Sigmoid colon (tissue), 7 donors: ENCODE results near the gene LZTS3. TPM values are rescaled to one million over a fixed set of nuclear protein-coding genes. Genes with fewer than 3 reads are reported as not detected.

ENCODE experiments used
- DNase-seq: peaks from one replicate; pipeline ENCODE4 v3.0.0-alpha.2; 2019
- H3K27ac ChIP-seq, 4 donors: fragments of 200-600 bp; sonication (generic); one replicate each; pipeline ENCODE4 v1.5.1; 2016 to 2019; ENCODE audit warnings: mild to moderate bottlenecking in 1 of 4
- H3K27me3 ChIP-seq, 3 donors: fragments of 200-600 bp; sonication (generic); one replicate each; pipeline ENCODE4 v1.5.1; 2019; ENCODE audit warnings: mild to moderate bottlenecking in 1 of 3
- H3K36me3 ChIP-seq, 4 donors: fragments of 200-600 bp; sonication (generic); one replicate each; pipeline ENCODE4 v1.5.1; 2016 to 2019
- H3K4me1 ChIP-seq, 4 donors: fragments of 200-600 bp; sonication (generic); one replicate each; pipeline ENCODE4 v1.5.1; 2017 to 2019
- H3K4me3 ChIP-seq, 4 donors: fragments of 200-600 bp; sonication (generic); one replicate each; pipeline ENCODE4 v1.5.1; 2017 to 2019; ENCODE audit warnings: mild to moderate bottlenecking in 2 of 4, moderate library complexity in 1 of 4
- H3K9me3 ChIP-seq, 4 donors: fragments of 200-600 bp in 3 of 4; sonication (generic) in 3 of 4; one replicate each; pipeline versions ENCODE4 v1.5.1 to v1.6.1; 2013 to 2019
- EP300 ChIP-seq, 4 donors: sonication (generic); formaldehyde crosslinking; IDR thresholded peaks; one replicate each; pipeline ENCODE4 v1.6.1; 2017; ENCODE audit warnings: antibody characterized with exemption in 4 of 4
- POLR2A ChIP-seq, 2 donors: fragments of 450-650 bp; IDR thresholded peaks; one replicate each; pipeline ENCODE4 v1.6.1; 2016; ENCODE audit warnings: antibody characterized with exemption in 2 of 2, mild to moderate bottlenecking in 2 of 2, moderate library complexity in 2 of 2
- POLR2AphosphoS5 ChIP-seq, 4 donors: sonication (generic); formaldehyde crosslinking; IDR thresholded peaks; one replicate each; pipeline ENCODE4 v1.6.1; 2017; ENCODE audit warnings: antibody characterized with exemption in 4 of 4
- WGBS, 2 donors: extraction: QIAGEN DNeasy Blood & Tissue Kit; methylation state at CpG; one replicate each; pipeline ENCODE4 v1.1.7; 2013; 5-methylcytosine and 5-hydroxymethylcytosine counted together
- intact Hi-C: fragments of 100-400 bp; cut with DNase I; formaldehyde crosslinking; loops from one replicate; pipeline ENCODE4 v1.15.1; 2023
- polyA plus RNA-seq, 3 donors: library from polyadenylated mRNA; stranded (reverse); fragments of 200-250 nt; gene quantifications; one replicate each; pipeline ENCODE4 v1.2.3, GENCODE V29; 2013
- total RNA-seq, 4 donors: library from RNA; depleted of rRNA; stranded (reverse); fragments of >200 nt; gene quantifications; one replicate each; pipeline ENCODE4 v1.1.0, GENCODE V29; 2016
- TF ChIP-seq, protein P1 (sequence below), 4 experiments: fragments of 450-650 bp in 3 of 4; fragments of 200-600 bp in 1 of 4; IDR thresholded peaks; one replicate each; pipeline ENCODE4 v1.5.1; 2016 to 2019; ENCODE audit warnings: antibody characterized with exemption in 4 of 4, mild to moderate bottlenecking in 3 of 4, moderate library complexity in 2 of 4
- donor health status: healthy with polysubstance abuse.
- donor health status: Bipolar disorder and iron deficiency.
- donor health status: healthy.

LZTS3 gene
- total and polyA plus RNA-seq, 7 donors, result 2.4 to 10.5 (median 8.3) TPM

DNA sequence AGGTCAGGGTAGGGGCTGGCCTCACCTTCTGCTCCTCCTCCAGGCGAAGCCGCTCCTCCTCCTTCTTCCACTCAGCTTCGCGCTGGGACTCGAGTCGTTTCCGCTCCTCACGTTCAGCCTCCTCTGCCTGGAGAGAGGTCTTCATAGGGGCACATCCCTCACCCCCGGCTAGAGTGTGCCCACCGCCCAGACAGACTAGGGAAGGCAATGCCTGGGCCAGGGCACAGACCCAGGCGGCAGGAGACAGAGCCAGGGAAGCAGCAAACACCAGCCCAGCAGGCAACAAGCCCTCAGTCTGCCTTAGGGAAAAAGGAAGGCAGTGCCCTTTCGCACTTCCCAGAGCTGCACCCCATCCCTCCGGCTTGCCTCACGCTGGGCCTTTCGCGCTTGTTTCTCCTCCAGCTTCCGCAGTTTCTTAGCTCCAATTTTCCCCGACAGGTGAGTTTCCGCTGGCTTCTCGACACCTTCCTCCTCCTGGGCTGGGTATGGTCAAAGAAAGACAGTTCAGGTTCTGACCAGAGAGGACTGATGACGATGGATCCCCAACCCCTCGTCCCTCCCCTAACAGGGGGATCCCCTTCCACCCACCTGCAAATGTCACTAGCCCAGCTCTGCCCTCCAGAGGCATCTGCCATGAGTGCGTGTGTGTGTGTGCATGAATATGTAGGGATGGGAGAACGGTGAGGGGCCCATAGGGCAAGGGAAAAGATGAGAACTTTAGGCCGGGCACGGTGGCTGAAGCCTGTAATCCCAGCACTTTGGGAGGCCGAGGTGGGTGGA, 26.8 kb upstream of the LZTS3 start:
- intact Hi-C loops, result loop anchor here (5.0 kb wide), 1 partner anchor 43 kb away; the partner anchor contains the start of genes FASTKD5 and UBOX5
- Histone ChIP-seq H3K36me3 (peaks cover 11 to 77% (median 19%) of the 10 kb centered on the region in 4 donors), H3K4me3 (no peak overlapping the region), H3K27ac (no peak overlapping the region), H3K9me3 (no peaks in the 10 kb centered on the region), H3K27me3 (no peaks in the 10 kb centered on the region), H3K4me1 (peaks cover 0 to 19% (median 11%) of the 10 kb centered on the region in 4 donors)
- DNase-seq, result no peak
- TF ChIP-seq POLR2AphosphoS5 (IDR thresholded peaks at IDR 0.05) (no peak), POLR2A (IDR thresholded peaks at IDR 0.05) (no peak), EP300 (IDR thresholded peaks at IDR 0.05) (no peak)
- TF ChIP-seq, protein P1, sequence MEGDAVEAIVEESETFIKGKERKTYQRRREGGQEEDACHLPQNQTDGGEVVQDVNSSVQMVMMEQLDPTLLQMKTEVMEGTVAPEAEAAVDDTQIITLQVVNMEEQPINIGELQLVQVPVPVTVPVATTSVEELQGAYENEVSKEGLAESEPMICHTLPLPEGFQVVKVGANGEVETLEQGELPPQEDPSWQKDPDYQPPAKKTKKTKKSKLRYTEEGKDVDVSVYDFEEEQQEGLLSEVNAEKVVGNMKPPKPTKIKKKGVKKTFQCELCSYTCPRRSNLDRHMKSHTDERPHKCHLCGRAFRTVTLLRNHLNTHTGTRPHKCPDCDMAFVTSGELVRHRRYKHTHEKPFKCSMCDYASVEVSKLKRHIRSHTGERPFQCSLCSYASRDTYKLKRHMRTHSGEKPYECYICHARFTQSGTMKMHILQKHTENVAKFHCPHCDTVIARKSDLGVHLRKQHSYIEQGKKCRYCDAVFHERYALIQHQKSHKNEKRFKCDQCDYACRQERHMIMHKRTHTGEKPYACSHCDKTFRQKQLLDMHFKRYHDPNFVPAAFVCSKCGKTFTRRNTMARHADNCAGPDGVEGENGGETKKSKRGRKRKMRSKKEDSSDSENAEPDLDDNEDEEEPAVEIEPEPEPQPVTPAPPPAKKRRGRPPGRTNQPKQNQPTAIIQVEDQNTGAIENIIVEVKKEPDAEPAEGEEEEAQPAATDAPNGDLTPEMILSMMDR (IDR thresholded peaks at IDR 0.05), result no peak
- 92 to 96% methylated on average over 27 of the region's 27 CpGs for WGBS, 2 donors

DNA sequence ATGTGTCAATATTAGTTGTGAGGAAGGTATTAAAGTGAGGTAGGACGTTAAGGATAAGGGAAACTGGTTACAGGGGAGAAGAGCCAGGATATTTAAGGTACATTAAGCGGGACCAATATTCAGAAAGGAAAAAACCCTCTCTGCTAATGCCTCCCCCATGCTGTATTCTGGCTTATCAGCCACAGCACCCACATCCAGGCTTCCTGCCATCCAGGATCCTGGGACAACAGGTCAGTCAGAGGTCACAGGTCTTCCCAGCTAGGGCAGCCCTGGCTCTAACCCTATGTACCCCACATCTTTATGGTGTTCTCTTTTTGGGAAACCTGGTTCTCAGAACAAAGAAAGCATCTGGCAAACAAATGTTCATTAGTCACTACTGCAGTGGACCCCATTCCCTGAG, 25.9 kb upstream of the LZTS3 start:
- H3K4me3 ChIP-seq, result no peak overlapping the region

DNA sequence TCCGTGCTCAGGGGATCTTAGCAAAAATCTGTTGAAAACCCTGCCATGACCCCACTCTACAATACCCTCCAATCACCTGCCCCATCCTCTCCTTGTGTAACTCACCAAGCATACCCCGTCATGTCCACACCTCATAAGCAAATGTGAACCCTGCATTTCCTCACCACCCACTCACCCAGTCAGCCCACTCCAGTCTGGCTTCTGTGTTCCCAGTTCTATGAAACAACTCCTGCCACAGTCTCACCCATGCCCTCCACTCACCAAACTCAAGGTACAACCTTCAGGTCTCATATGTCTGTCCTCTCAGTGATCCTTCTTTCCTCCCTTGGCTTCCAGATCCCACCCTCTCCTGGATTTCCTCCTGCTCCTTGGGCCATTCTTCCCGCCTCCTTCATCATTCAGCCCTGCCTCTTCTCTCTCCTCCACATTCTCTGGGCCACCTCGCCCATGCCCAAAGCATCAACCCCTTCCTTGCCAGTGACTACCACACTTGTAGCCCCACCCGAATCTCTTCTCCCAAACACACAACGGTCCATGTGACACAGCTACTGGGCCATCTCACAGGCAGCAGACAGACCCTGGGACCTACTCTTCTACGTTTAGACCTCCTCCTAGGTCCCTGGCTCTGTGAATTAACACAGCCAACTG, 22.4 kb upstream of the LZTS3 start:
- DNase-seq, result no peak
- 91 to 93% methylated on average over 7 of the region's 7 CpGs for WGBS, 2 donors
- H3K4me1 ChIP-seq, result no peaks in the 10 kb centered on the region
- no peak overlapping the region for H3K4me3 ChIP-seq
- TF ChIP-seq POLR2AphosphoS5 (IDR thresholded peaks at IDR 0.05) (no peak), EP300 (IDR thresholded peaks at IDR 0.05) (no peak), POLR2A (IDR thresholded peaks at IDR 0.05) (no peak)
- TF ChIP-seq, protein P1 (IDR thresholded peaks at IDR 0.05), result no peak
- no peaks in the 10 kb centered on the region for H3K9me3 ChIP-seq
- peaks cover 29 to 99% (median 58%) of the 10 kb centered on the region in 4 donors for H3K36me3 ChIP-seq
- intact Hi-C loops, result no loop called here
- no peak overlapping the region for H3K27ac ChIP-seq
- no peaks in the 10 kb centered on the region for H3K27me3 ChIP-seq

More for the DNA sequence above, 25.9 kb upstream of the LZTS3 start:
- Histone ChIP-seq H3K36me3 (peaks cover 21 to 86% (median 29%) of the 10 kb centered on the region in 4 donors), H3K27me3 (no peaks in the 10 kb centered on the region), H3K27ac (no peak overlapping the region), H3K9me3 (no peaks in the 10 kb centered on the region), H3K4me1 (peaks cover 0 to 14% (median 11%) of the 10 kb centered on the region in 4 donors)
- WGBS, 2 donors, result 48 to 74% methylated on average over 2 of the region's 2 CpGs
- TF ChIP-seq, protein P1 (IDR thresholded peaks at IDR 0.05), result no peak
- TF ChIP-seq POLR2A (IDR thresholded peaks at IDR 0.05) (no peak), EP300 (IDR thresholded peaks at IDR 0.05) (no peak), POLR2AphosphoS5 (IDR thresholded peaks at IDR 0.05) (no peak)
- intact Hi-C loops, result no loop called here
- no peak for DNase-seq

DNA sequence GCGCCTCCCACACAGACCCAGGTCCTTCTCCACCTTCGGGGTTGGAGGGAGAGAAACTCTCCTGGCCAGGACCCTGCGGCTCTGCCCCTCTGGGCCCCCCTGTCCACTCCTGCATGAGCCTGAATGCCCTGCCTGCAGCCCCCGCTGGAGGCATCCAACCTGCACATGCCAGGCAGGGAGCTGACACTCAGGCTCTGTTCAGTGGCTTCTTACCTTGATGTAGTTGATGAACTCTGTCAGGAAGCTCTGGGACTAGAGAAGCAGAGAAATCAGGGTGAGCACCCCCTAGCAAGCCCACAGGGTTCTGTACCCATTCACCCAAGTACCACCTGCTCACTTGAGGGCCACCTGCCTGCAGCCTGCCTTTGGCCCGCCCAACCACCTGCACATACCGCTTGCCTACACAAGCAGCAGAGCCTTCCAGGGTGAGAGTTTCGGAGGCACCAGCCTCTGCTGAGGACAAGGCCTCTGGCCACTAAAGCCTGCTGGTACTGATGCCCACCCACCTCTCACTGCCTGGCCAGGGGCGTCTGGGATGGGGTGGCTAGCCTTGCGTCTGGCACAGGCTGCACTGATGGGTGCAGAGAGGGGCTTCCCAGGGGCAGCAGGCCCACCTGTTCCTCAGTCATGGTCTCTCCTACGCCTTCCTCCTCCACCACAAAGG, 21.4 kb upstream of the LZTS3 start:
- no peak for DNase-seq
- 93 to 95% methylated on average over 10 of the region's 10 CpGs for WGBS, 2 donors
- no peaks in the 10 kb centered on the region for H3K27me3 ChIP-seq
- H3K4me1 ChIP-seq, result no peaks in the 10 kb centered on the region
- intact Hi-C loops, result no loop called here
- no peak overlapping the region for H3K4me3 ChIP-seq
- no peak overlapping the region for H3K27ac ChIP-seq
- peaks cover 30 to 99% (median 58%) of the 10 kb centered on the region in 4 donors for H3K36me3 ChIP-seq
- no peak for TF ChIP-seq POLR2A (IDR thresholded peaks at IDR 0.05)
- TF ChIP-seq, protein P1 (IDR thresholded peaks at IDR 0.05), result no peak
- H3K9me3 ChIP-seq, result no peaks in the 10 kb centered on the region
